ENCODE results near the gene BRCA1.

The BRCA1 gene

GRCh38 chr17:43024407-43025289, 100.5 kb downstream of the BRCA1 start, which contains the start of gene RND2:
Gene RND2, plus strand, starts transcription at chr17:43025231. Its CDS starts 117 bp downstream, at chr17:43025348.
- DNase-seq: peak; percentile 67

GRCh38 chr17:43021741-43022512, 103.2 kb downstream of the BRCA1 start, which contains the start of gene VAT1:
Gene VAT1, minus strand, starts transcription at chr17:43022385. Its CDS starts 63 bp downstream, at chr17:43022322.
- peak; percentile 61 for DNase-seq

- peak; percentile 28 for DNase-seq
These were observed 104.1 kb downstream of the BRCA1 start for GRCh38 chr17:43020789-43021740.

GRCh38 chr17:43020030-43020621, 105.0 kb downstream of the BRCA1 start:
- DNase-seq: no peak

GRCh38 chr17:43019418-43019817, 105.7 kb downstream of the BRCA1 start:
- no peak for DNase-seq

- no peak for DNase-seq
These were observed 106.2 kb downstream of the BRCA1 start for GRCh38 chr17:43018932-43019331.

- DNase-seq: no peak
These were observed 106.9 kb downstream of the BRCA1 start for GRCh38 chr17:43018008-43018853.

- DNase-seq: no peak
These were observed 108.9 kb downstream of the BRCA1 start for GRCh38 chr17:43016216-43016615.

GRCh38 chr17:43015579-43015978, 109.6 kb downstream of the BRCA1 start:
- DNase-seq: no peak

GRCh38 chr17:43014649-43015542, 110.3 kb downstream of the BRCA1 start:
- no peak for DNase-seq

- no peak for DNase-seq
These were observed 111.0 kb downstream of the BRCA1 start for GRCh38 chr17:43014020-43014648.

GRCh38 chr17:43013296-43013695, 111.9 kb downstream of the BRCA1 start:
- DNase-seq: no peak

- no peak for DNase-seq
These were observed 113.3 kb downstream of the BRCA1 start for GRCh38 chr17:43011728-43012472.

GRCh38 chr17:43010667-43011308, 114.4 kb downstream of the BRCA1 start:
- no peak for DNase-seq

- DNase-seq: peak; percentile 78
These were observed 118.3 kb downstream of the BRCA1 start, which contains the start of gene IFI35 for GRCh38 chr17:43006639-43007551. Gene IFI35, plus strand, starts transcription at chr17:43006784. Its CDS starts 164 bp downstream, at chr17:43006948.

GRCh38 chr17:43003542-43004172, 121.5 kb downstream of the BRCA1 start:
- DNase-seq: no peak
